ENCODE data around the gene SOD1. TPM values are rescaled to one million over a fixed set of nuclear protein-coding genes. Genes with fewer than 3 reads are reported as not detected.

SOD1 gene
- total RNA-seq, 4 donors from 2014 or later = 87.6 to 156 (median 140) TPM

- no peak for DNase-seq
- H3K4me1 ChIP-seq = no peaks in the 10 kb centered on the region
- H3K27ac ChIP-seq = no peak overlapping the region
- intact Hi-C loops (cut with DNase I; ENCODE audit: low total_unique reads) = no loop called here
- no peak for TF ChIP-seq CTCF (IDR thresholded peaks at IDR 0.05)
- no peak overlapping the region for H3K4me3 ChIP-seq
- H3K27me3 ChIP-seq = no peaks in the 10 kb centered on the region
- no peaks in the 10 kb centered on the region for H3K9me3 ChIP-seq
- H3K36me3 ChIP-seq = no peaks in the 10 kb centered on the region
These were observed 40.5 kb downstream of the SOD1 start for GRCh38 chr21:31700040-31700439.

GRCh38 chr21:31706562-31706961 is 47.1 kb downstream of the SOD1 start:
- Histone ChIP-seq H3K4me3 (no peak overlapping the region), H3K27ac (no peak overlapping the region), H3K27me3 (no peaks in the 10 kb centered on the region), H3K4me1 (peaks cover 0 to 4% of the 10 kb centered on the region in 2 donors), H3K9me3 (no peaks in the 10 kb centered on the region), H3K36me3 (no peaks in the 10 kb centered on the region)
- DNase-seq = no peak
- TF ChIP-seq CTCF (IDR thresholded peaks at IDR 0.05) = no peak
- no peak for TF ChIP-seq POLR2A (IDR thresholded peaks at IDR 0.05)
- intact Hi-C loops (cut with DNase I; ENCODE audit: low total_unique reads) = no loop called here

- DNase-seq = no peak
- Histone ChIP-seq H3K4me3 (no peak overlapping the region), H3K27me3 (no peaks in the 10 kb centered on the region), H3K9me3 (no peaks in the 10 kb centered on the region), H3K4me1 (peaks cover 0 to 4% of the 10 kb centered on the region in 2 donors), H3K27ac (no peak overlapping the region), H3K36me3 (no peaks in the 10 kb centered on the region)
- intact Hi-C loops (cut with DNase I; ENCODE audit: low total_unique reads) = no loop called here
- no peak for TF ChIP-seq CTCF (IDR thresholded peaks at IDR 0.05)
- TF ChIP-seq POLR2A (IDR thresholded peaks at IDR 0.05) = no peak
These were observed 48.0 kb downstream of the SOD1 start for GRCh38 chr21:31707499-31707898.

- Histone ChIP-seq H3K36me3 (no peaks in the 10 kb centered on the region), H3K4me3 (no peak overlapping the region), H3K27me3 (no peaks in the 10 kb centered on the region), H3K4me1 (peaks cover 0 to 4% of the 10 kb centered on the region in 2 donors), H3K27ac (no peak overlapping the region), H3K9me3 (no peaks in the 10 kb centered on the region)
- DNase-seq = no peak
- intact Hi-C loops (cut with DNase I; ENCODE audit: low total_unique reads) = no loop called here
- TF ChIP-seq CTCF (IDR thresholded peaks at IDR 0.05) (no peak), POLR2A (IDR thresholded peaks at IDR 0.05) (no peak)
These were observed 49.0 kb downstream of the SOD1 start for GRCh38 chr21:31708541-31708940.

GRCh38 chr21:31710586-31710985 is 51.1 kb downstream of the SOD1 start:
- Histone ChIP-seq H3K4me1 (peaks cover 4% of the 10 kb centered on the region in 2 donors), H3K9me3 (no peaks in the 10 kb centered on the region), H3K27ac (no peak overlapping the region), H3K36me3 (no peaks in the 10 kb centered on the region), H3K4me3 (no peak overlapping the region), H3K27me3 (no peaks in the 10 kb centered on the region)
- TF ChIP-seq POLR2A (IDR thresholded peaks at IDR 0.05) (no peak), CTCF (IDR thresholded peaks at IDR 0.05) (no peak)
- no peak for DNase-seq
- intact Hi-C loops (cut with DNase I; ENCODE audit: low total_unique reads) = no loop called here

Measured in uterus (tissue), 4 donors.